Measurements from ENCODE around the gene EPS8. TPM values are rescaled to one million over a fixed set of nuclear protein-coding genes. Genes with fewer than 3 reads are reported as not detected.

EPS8 gene
- total RNA-seq, 2 donors from 2014 or later, result 6.7 to 8.1 TPM

DNA sequence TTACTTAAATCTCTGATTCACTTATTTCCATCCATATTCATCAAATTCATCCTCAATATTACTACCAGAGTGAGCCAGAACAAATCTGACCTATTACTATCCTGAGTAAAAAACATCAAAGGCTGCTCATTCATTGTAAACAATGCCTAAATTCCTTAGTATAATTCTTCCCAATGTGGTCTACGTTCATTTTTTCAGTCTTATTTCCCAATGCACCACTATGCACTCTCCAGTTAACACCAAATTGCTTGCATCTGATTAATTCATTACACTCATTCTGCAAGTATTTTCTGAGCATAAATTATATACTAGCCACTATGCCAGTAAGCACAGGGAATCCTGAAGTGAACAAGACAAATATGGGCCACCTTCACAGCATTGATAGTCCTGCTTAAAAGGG is 110.0 kb downstream of the EPS8 start:
- no peak overlapping the region for H3K27ac ChIP-seq (ENCODE audit: low read depth, low read length)
- DNase-seq, result no peak
- H3K9me3 ChIP-seq (ENCODE audit: control insufficient read depth, low read length), result no peaks in the 10 kb centered on the region
- TF ChIP-seq, protein P1, sequence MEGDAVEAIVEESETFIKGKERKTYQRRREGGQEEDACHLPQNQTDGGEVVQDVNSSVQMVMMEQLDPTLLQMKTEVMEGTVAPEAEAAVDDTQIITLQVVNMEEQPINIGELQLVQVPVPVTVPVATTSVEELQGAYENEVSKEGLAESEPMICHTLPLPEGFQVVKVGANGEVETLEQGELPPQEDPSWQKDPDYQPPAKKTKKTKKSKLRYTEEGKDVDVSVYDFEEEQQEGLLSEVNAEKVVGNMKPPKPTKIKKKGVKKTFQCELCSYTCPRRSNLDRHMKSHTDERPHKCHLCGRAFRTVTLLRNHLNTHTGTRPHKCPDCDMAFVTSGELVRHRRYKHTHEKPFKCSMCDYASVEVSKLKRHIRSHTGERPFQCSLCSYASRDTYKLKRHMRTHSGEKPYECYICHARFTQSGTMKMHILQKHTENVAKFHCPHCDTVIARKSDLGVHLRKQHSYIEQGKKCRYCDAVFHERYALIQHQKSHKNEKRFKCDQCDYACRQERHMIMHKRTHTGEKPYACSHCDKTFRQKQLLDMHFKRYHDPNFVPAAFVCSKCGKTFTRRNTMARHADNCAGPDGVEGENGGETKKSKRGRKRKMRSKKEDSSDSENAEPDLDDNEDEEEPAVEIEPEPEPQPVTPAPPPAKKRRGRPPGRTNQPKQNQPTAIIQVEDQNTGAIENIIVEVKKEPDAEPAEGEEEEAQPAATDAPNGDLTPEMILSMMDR (conservative IDR thresholded peaks at IDR 0.05), result no peak
- Mint-ChIP-seq H3K36me3 (ENCODE audit: low read depth) (no peaks in the 10 kb centered on the region), H3K9me3 (no peaks in the 10 kb centered on the region), H3K4me1 (peaks cover 19% of the 10 kb centered on the region), H3K27me3 (ENCODE audit: insufficient read depth) (no peaks in the 10 kb centered on the region), H3K27ac (no peak overlapping the region), H3K4me3 (no peak overlapping the region)
- H3K4me1 ChIP-seq (ENCODE audit: control insufficient read depth, insufficient read depth, low read length), result no peaks in the 10 kb centered on the region
- H3K36me3 ChIP-seq (ENCODE audit: control insufficient read depth, insufficient read depth, low read length), result no peaks in the 10 kb centered on the region
- H3K27me3 ChIP-seq (ENCODE audit: control insufficient read depth, insufficient read depth, low read length, poor library complexity, severe bottlenecking), result no peaks in the 10 kb centered on the region
- H3K9ac ChIP-seq (ENCODE audit: extremely low read depth, low read length, poor library complexity, severe bottlenecking), result no peak overlapping the region
- no peak overlapping the region for H3K4me3 ChIP-seq (ENCODE audit: low read length)
- WGBS, 2 experiments (ENCODE audit: insufficient coverage in 1 of 2, insufficient read length in 1 of 2), result 89 to 100% methylated on average over 1 of the region's 1 CpG

DNA sequence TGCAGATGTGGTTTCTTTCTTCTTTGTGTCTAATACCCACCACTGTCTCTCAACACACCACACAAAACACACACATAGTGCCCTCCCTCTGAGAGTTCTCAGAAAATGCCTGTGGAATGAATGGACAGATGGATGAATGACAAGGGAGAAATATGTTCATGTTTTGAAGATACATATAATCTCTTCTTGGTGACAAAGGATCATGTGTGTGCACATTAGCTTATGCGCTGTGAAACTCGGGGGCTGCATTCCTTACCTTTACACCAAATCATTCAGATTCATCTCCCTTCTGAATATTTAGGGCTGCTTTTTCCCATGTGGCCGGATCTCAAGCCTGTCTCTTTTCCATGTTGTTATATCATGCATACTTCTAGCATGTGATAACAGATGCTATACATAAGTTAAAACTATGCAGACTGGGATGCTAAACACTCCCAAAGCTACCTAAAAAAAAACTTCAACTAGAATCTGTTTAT is 111.4 kb downstream of the EPS8 start:
- TF ChIP-seq, protein P1 (conservative IDR thresholded peaks at IDR 0.05), result no peak
- no peaks in the 10 kb centered on the region for H3K36me3 Mint-ChIP-seq (ENCODE audit: low read depth)
- H3K9me3 ChIP-seq (ENCODE audit: control insufficient read depth, low read length), result no peaks in the 10 kb centered on the region
- peaks cover 20% of the 10 kb centered on the region for H3K4me1 Mint-ChIP-seq
- H3K27ac Mint-ChIP-seq, result no peak overlapping the region
- H3K9me3 Mint-ChIP-seq, result no peaks in the 10 kb centered on the region
- no peaks in the 10 kb centered on the region for H3K27me3 ChIP-seq (ENCODE audit: control insufficient read depth, insufficient read depth, low read length, poor library complexity, severe bottlenecking)
- H3K27me3 Mint-ChIP-seq (ENCODE audit: insufficient read depth), result no peaks in the 10 kb centered on the region
- no peaks in the 10 kb centered on the region for H3K36me3 ChIP-seq (ENCODE audit: control insufficient read depth, insufficient read depth, low read length)
- 81 to 87% methylated on average over 2 to 3 of the region's 3 CpGs for WGBS, 2 experiments (ENCODE audit: insufficient coverage in 1 of 2, insufficient read length in 1 of 2)
- peak overlapping the region; percentile 94 for H3K27ac ChIP-seq (ENCODE audit: low read depth, low read length)
- H3K4me3 ChIP-seq (ENCODE audit: low read length), result no peak overlapping the region
- H3K4me1 ChIP-seq (ENCODE audit: control insufficient read depth, insufficient read depth, low read length), result no peaks in the 10 kb centered on the region
- DNase-seq, result peak; percentile 57
- no peak overlapping the region for H3K4me3 Mint-ChIP-seq
- H3K9ac ChIP-seq (ENCODE audit: extremely low read depth, low read length, poor library complexity, severe bottlenecking), result no peak overlapping the region

DNA sequence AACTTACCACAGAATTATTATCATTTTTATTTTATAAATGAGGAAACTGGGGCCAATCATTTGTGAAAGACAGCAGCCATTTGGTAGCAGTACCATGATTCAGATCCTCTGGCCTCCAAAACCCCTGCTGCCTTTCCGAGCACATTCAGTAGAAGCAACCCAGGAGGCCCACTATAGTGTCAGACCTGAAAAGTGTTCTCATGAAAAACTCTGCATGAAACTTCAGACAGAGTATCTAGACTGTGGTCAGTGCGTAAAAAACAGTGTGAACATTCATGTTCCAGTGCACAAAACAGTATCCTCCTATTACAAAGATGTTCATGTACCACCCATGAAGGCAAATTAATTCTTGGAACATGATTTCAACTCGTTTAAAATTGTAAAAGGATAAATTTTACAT is 112.0 kb downstream of the EPS8 start:
- H3K4me3 ChIP-seq (ENCODE audit: low read length), result no peak overlapping the region
- no peaks in the 10 kb centered on the region for H3K27me3 Mint-ChIP-seq (ENCODE audit: insufficient read depth)
- H3K9me3 ChIP-seq (ENCODE audit: control insufficient read depth, low read length), result no peaks in the 10 kb centered on the region
- H3K27ac Mint-ChIP-seq, result peak overlapping the region; percentile 64
- TF ChIP-seq, protein P1 (conservative IDR thresholded peaks at IDR 0.05), result no peak
- no peaks in the 10 kb centered on the region for H3K27me3 ChIP-seq (ENCODE audit: control insufficient read depth, insufficient read depth, low read length, poor library complexity, severe bottlenecking)
- H3K4me1 Mint-ChIP-seq, result peaks cover 20% of the 10 kb centered on the region
- no peaks in the 10 kb centered on the region for H3K36me3 ChIP-seq (ENCODE audit: control insufficient read depth, insufficient read depth, low read length)
- DNase-seq, result peak; percentile 90
- no peaks in the 10 kb centered on the region for H3K9me3 Mint-ChIP-seq
- H3K27ac ChIP-seq (ENCODE audit: low read depth, low read length), result peak overlapping the region; percentile 94
- H3K4me3 Mint-ChIP-seq, result no peak overlapping the region
- H3K36me3 Mint-ChIP-seq (ENCODE audit: low read depth), result no peaks in the 10 kb centered on the region
- no peak overlapping the region for H3K9ac ChIP-seq (ENCODE audit: extremely low read depth, low read length, poor library complexity, severe bottlenecking)
- 50 to 71% methylated on average over 2 to 3 of the region's 3 CpGs for WGBS, 2 experiments (ENCODE audit: insufficient coverage in 1 of 2, insufficient read length in 1 of 2)
- no peaks in the 10 kb centered on the region for H3K4me1 ChIP-seq (ENCODE audit: control insufficient read depth, insufficient read depth, low read length)

Data from endodermal cell (in vitro differentiated cells).